NOMO-1 treated with DMSO at 0.1 percent for 48 hours (cell line): ENCODE data around the gene REEP6.
"Not testable (repeated sequence)": the region's sequence is repeated elsewhere in the genome, so short reads cannot be mapped to it uniquely, and the experiment has no call there.

Experiments
- DNase-seq: peaks from one replicate; lab custom pipeline; 2025; ENCODE audit not compliant: unreplicated experiment; lab: John Stamatoyannopoulos, UW

REEP6 gene

DNA sequence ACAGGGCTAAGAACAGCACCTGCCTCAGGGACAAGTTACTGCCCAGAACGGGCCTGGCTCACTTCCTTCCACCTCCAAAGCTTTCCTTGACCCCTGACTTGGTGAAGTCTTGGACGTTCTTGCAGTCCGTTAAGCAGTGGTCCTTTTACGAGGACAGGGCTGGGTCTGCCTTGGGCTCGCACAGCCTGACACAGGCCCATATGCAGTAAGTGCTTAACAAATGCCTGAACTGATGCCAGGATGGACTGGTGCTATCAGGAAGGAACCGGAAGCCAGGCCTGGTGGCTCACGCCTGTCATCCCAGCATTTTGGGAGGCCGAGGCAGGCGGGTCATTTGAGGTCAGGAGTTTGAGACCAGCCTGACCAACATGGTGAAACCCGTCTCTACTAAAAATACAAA, 31.1 kb downstream of the REEP6 start:
- DNase-seq: no peak

DNA sequence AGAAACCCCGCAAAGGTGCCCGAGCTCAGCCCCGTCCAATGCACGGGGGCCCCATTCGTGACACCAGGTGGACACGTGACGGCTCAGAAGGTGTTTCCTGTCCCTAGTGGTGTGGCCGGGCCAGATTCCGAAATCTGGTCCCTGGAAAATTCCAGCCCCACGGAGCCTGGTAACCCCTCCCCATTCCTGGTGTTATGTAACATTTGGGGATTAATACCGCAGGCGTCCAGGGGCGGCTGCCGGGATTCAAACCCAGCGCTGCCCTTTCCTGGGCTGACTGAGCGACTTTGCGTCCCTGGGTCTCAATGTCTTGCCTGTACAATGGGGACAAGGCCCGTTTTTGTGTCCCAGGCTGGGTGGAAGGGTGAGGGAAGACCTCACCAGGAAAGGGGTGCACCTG, 31.9 kb downstream of the REEP6 start:
- no peak for DNase-seq

DNA sequence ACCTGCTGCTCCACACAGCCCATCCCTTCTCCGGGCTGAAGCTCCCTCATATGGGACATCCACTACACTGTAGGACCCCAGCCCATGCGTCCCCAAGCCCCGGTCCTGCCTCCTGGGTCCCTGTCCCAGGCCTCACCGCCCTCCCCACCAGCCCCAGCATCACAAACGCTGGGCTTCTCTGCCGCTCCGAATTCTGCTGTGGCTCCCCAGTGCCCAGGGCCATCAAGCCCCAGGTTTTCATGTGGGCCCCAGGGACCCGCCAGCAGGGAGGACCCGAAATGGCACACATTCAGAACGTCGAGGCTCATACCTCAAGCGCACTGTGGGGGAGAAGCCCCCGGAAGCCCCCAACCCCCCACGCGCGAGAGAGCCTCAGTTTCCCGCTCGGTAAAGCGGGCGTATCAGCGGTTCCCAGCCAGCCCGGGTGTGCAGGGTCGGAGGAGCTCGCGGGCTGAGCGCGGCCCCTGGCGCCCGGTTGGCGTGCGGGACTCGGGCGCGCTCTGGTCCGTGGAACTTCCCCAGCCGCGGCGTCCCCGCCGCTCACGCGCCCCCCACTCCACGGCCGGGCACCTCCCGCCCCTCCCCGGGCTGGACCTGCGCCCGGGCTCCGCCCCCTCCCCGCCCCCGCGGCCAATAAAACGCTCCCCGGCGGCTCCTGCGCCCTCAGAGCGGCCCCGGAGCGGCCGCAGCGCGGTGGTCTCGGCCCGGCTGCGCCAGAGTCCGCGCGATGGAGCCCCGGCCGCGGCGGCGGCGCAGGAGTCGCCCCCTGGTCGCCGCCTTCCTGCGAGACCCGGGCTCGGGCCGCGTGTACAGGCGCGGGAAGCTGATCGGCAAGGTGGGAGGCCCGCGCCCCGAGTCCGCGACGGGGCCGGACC, 32.7 kb downstream of the REEP6 start, which contains the start of gene PLK5:
TSS of gene PLK5 (plus strand) at position 666 of the 875 bp plus-strand sequence. CDS start 2,920 bp downstream, outside the sequence.
- DNase-seq: no peak

DNA sequence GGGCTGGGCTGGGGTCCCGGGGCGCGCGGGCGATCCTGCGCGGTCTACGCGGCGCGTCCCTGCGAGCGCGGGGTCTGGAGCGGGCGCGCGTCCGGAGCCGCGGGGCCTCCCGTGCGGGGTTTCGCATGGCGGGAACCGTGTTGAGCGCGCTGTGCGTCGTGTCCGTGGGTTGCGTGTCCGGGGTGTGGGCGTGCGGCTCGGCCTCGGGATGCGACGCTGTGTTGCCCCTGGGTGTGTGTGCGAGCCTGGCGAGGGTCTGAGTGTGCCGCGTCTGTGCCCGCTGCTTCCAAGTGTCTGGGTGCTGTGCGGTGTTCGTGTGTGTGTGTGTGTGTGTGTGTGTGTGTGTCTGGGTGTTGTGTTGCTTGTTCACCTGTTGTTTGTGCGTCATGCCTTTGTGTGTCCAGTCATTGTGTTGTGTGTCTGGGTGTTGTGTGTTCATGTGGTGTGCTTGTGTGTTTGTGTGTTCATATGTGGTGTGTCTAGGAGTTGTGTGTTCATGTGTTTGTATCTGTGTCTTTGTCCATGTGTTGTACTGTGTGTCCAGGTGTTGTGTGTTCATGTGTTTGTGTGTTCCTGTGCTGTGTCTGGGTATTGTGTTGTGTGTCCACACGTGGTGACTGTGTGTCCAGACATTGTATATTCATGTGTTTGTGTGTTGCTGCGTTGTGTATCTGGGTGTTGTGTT, 33.4 kb downstream of the REEP6 start:
- DNase-seq: no peak

DNA sequence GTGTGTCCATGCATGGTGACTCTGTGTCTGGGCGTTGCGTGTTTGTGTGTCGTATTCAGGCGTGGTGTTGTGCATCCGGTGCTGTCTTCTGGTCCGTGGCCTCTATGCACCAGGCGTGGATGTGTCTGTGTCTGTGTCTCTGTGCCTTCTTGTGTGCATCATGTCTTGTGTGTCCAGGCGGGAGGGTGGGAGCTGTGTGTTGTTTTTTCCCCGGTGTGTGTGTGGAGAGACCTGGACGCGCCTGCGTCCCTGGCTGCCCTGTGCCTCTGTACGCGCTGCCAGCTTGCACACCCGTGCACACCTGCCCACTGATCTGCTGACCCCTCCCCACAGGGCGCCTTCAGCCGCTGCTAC, 34.0 kb downstream of the REEP6 start:
- DNase-seq: no peak

DNA sequence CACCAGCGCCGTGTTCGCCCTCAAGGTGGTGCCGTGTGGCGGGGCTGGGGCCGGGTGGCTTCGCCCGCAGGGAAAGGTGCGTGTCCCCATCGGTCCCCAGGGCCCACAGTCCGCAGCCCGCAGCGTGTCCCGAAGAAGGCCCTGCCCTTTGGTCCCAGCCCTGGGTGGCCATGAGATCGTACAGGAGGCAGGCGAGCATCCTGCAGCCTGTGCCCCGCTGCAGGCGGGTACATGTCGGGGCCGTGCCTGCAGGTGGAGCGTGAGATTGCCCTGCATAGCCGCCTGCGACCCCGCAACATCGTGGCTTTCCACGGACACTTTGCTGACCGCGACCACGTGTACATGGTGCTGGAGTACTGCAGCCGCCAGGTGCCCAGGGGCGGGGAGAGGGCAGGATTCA, 34.4 kb downstream of the REEP6 start:
- DNase-seq: no peak

DNA sequence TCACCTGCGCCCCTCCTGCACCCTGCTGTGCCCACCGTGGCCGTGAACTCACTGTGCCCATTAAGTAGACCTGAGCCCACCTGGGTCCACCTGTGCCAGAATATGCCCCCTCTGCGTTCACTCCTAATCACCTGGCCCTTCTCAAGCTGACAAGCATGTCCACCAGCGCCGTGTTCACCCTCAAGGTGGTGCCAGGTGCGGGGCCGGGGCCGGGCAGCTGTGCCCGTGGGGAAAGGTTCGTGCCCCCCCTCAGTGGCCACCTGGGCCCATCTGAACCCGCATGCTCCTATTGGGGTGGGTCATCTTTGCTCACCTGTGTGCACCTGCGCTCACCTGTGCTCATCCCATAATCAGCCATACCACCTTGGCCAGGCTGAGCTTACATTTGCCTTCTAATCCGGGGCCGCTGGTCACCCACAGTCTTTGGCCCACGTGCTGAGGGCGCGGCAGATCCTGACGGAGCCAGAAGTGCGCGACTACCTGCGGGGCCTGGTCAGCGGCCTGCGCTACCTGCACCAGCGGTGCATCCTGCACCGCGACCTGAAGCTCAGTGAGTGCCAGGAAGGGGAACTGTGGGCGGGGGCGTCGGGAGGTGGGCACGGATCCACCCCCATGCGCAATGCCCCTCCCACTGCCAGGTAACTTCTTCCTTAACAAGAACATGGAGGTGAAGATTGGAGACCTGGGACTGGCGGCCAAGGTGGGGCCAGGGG, 35.2 kb downstream of the REEP6 start:
- DNase-seq: no peak

DNA sequence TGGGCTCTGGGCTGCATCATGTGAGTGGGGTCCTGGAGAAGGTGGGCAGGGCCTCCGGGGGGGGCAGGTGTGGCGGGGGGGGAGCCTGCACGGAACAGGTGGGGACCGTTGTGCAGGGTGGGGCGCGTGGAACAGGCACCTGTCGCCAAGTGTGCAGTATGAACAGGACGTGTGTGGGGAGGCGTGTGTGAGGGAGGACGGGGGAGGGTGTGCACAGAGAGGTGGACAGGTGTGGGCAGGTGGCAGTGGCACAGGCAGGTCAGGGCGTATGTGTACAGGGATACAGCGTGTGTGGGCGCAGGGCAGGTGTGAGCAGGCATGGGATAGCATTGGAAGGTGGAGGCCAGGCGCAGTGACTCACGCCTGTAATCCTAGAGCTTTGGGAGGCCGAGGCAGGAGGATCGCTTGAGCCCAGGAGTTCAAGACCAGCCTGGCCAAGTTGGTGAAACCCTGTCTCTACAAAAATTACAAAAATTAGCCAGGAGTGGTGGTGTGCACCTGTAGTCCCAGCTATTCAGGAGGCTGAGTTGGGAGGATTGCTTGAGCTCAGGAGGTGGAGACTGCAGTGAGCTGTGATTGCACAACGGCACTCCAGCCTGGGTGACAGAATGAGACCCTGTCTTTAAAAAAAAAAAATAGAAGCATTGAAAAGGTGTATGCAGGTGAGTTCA, 36.1 kb downstream of the REEP6 start:
- no peak for DNase-seq

DNA sequence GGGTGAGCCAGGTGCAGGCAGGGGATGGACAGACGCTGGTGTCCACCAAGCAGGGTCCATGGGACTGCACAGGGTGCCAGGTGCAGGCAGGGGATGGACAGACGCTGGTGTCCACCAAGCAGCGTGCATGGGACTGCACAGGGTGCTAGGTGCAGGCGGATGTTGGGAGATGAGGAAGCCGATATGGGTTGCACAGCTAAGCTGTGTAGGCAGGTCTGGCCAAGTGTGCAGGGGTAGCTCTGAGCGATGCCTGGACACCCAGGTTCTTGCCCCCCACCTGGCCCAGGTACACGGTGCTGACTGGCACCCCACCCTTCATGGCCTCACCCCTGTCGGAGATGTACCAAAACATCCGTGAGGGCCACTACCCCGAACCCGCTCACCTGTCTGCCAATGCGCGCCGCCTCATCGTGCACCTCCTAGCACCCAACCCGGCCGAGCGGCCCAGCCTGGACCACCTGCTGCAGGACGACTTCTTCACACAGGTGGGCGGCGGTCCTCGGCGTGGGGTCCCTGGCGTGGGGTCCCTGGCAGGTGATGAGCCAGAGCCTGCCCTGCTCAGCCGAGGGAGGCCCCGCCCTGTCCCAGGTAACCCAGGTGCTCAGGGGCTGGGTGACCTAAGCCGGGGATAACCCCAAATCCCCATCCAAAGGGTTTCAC, 36.8 kb downstream of the REEP6 start:
- DNase-seq: no peak

DNA sequence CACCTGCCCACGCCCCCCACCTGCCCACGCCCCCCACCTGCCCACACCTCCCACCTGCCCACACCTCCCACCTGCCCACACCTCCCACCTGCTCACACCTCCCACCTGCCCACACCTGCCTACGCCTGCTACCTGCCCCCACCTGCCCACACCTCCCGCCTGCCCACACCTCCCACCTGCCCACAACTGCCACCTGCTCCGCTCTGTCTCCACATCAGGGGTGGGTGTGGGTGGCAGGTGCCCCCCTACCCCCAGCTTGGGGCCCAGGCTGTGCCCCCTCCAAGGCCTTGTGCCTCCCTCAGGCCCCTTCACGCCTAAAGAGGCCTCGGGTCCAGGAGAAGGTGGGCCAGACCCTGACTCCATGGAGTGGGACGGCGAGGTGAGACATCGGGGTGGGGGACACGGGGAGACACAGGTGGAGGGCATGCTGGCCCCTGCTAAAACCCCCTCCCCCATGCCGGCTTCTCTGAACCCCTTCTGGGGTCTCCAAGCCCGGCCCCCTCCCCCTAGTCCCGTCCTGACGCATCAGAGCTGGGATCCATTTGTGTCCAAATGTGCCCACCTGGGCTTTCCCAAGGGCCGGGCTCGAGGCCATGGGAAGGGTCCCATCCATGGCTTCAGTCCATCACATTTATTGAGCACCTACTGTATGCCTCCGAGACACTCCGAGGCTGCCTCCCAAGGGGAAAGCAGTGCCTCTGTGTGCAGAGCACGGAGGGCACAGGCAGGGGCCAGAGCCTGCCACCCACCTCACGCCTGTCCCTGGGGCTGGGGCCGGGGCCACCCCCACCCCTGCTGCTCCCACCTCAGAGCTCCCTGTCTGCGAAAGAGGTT, 37.8 kb downstream of the REEP6 start:
- DNase-seq: no peak

DNA sequence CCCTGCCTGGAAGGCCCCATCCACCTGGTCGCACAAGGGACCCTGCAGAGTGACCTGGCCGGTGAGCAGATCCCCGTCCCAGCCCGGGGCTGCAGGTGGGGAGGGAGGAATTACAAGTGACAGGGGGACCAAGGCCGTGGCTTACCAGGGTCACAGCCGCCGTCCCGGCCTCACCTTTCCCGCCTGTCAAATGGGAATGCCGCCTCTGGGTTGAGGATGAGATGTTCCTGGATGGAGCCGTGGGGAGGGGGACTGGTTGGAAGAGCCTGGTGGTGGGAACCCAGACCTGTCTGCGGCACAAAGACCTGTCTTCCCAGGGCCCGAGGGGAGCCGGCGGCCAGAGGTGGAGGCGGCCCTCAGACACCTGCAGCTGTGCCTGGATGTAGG, 38.4 kb downstream of the REEP6 start:
- no peak for DNase-seq

DNA sequence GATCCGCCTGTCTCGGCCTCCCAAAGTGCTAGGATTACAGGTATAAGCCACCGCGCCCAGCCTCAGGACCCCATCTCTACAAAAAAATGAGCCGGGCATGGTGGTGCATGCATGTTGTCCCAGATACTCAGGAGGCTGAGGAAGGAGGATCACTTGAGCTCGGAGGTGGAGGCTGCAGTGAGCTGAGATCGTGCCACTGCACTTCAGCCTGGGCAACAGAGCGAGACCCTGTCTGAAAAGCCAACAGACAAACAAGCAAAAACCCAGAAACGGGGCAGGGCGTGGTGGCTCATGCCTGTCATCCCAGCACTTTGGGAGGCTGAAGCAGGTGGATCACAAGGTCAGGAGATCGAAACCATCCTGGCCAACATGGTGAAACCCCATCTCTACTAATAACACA, 39.9 kb downstream of the REEP6 start:
- DNase-seq: not testable (repeated sequence)

DNA sequence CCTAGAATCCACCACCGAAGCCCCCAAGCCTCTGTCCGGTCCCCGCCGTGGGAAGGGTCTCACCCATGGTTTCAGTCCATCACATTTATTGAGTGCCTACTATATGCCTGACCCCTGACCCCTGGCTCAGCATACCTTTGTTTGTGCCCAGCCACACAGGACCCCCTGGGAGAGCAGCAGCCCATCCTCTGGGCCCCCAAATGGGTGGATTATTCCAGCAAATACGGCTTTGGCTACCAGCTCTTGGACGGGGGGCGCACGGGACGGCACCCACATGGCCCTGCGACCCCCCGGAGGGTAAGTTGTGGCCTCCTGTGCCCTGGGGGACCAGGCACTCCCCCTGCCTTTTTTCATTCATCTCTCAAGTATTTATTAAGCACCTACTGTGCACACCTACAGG, 40.6 kb downstream of the REEP6 start:
- DNase-seq: no peak

DNA sequence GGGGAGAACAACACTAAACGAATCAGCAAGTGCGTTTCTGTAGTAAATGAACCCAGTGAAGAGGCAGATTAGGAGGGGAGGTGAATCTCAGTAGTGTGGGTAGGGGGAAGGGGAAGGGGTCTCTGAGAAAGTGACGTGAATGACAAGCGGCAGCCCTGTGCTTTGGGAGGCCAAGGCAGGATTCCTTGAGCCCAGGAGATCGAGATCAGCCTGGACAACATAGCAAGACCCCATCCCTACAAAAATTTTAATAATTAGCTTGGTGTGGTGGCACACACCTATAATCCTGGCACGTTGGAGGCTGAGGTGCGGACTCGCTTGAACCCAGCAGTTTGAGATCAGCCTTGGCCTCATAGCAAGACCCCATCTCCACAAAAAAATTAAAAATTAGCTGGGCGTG, 41.0 kb downstream of the REEP6 start:
- DNase-seq: no peak

DNA sequence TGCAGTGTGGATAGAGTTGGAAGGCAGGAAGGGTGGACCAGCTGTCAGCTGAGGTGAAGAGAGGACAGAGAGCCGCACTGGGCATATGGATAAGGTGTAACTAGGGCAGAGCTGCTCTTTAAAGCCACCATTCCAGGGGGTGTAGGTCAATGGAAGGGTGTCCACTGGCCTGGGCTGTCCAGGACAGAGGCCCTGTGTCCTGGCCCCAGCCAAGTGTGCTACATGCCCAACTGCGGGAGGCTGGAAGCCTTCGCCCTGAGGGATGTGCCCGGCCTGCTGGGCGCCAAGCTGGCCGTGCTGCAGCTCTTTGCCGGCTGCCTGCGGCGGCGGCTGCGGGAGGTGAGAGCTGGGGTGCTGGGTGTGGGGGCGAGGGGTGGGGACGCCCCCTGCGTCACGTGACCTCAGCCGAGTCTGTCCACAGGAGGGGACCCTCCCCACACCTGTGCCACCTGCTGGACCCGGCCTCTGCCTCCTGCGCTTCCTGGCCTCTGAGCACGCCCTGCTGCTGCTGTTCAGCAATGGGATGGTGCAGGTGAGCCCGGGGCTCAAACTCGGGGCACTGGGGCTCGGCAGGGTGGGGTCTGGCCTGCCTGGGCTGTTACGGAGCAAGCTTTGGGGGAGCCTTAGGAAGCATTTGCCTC, 42.6 kb downstream of the REEP6 start:
- DNase-seq: no peak

DNA sequence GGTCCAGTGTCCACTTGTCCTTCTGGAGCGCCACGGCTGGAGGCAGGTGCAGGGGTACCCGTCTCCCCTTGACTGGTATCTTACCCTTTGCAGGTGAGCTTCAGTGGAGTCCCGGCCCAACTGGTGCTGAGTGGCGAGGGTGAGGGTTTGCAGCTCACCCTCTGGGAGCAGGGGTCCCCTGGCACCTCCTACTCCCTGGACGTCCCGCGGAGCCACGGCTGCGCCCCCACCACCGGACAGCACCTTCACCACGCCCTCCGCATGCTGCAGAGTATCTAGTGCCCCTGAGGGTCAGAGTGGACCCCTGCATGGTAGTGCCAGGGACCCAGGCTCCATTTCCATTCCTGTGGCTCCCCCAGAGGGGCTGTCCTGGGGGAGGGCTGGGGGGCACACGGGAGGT, 44.0 kb downstream of the REEP6 start:
- no peak for DNase-seq

DNA sequence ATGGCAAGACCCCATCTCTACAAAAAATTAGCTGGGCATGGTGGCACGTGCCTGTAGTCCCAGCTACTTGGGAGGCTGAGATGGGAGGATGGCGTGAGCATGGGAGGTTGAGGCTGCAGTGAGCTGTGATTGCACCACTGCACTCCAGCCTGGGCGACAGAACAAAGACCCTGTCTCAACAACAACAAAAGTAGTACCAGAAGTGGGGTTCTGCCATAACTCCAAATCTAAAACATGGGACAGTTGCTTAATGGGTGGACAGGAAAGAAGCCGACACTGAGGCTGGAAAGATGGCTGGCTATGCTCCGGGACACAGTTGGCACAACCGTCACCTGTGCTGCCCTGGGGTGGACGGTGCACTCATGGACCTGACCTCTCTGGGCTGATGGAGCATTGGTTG, 44.7 kb downstream of the REEP6 start:
- not testable (repeated sequence) for DNase-seq

DNA sequence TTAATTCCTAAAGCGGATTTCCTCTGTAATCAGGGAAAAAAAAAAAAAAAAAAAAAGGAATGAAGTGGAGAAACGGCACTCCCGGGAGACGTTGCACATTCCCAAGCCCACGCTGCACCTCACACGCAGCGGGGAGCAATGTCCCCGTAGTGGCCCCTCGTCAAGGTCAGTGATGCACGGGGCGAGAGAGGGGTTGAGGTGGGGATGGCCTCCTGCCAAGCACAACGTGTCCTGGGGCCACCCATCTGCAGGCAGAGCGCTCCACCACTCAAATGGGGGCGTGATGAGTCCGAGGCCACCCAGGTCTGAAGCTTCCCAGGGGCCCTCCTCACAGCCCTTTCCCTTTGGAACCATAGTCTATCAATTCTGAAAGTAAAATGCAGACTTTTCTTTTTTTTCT, 48.0 kb downstream of the REEP6 start:
- no peak for DNase-seq

DNA sequence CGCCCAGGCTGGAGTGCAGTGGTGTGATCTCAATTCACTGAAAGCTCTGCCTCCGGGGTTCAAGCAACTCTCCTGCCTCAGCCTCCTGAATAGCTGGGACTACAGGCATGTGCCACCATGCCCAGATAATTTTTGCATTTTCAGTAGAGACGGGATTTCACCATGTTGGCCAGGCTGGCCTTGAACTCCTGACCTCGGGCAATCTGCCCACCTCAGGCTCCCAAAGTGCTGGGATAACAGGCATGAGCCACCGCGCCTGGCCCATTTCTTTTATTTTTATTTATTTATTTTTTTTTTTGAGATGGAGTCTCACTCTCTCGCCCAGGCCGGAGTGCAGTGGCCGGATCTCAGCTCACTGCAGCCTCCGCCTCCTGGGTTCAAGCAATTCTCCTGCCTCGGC, 48.8 kb downstream of the REEP6 start:
- not testable (repeated sequence) for DNase-seq
